NOMO-1 treated with dmso at 0.1 percent for 144 hours (cell line): ENCODE results near the gene POLR2J2.
"Not testable (repeated sequence)": the region's sequence is repeated elsewhere in the genome, so short reads cannot be mapped to it uniquely, and the experiment has no call there.

ENCODE experiments used
- DNase-seq: peaks from one replicate; lab custom pipeline; 2025; ENCODE audit not compliant: unreplicated experiment; lab: John Stamatoyannopoulos, UW

Gene POLR2J2

GRCh38 chr7:102671166-102671955 is at the start of gene POLR2J2:
Gene POLR2J2 (minus strand): TSS chr7:102671663. CDS start chr7:102671601, 62 bp downstream.
- not testable (repeated sequence) for DNase-seq

- not testable (repeated sequence) for DNase-seq
Observed at GRCh38 chr7:102718491-102718890, 47.0 kb upstream of the POLR2J2 start.

- DNase-seq: not testable (repeated sequence)
Observed at GRCh38 chr7:102715718-102716117, 44.3 kb upstream of the POLR2J2 start.

GRCh38 chr7:102714774-102715522 is 43.5 kb upstream of the POLR2J2 start:
- DNase-seq: not testable (repeated sequence)

GRCh38 chr7:102713691-102714080 is 42.2 kb upstream of the POLR2J2 start:
- DNase-seq: not testable (repeated sequence)

- DNase-seq: peak; percentile 42
Observed at GRCh38 chr7:102713011-102713690, 41.7 kb upstream of the POLR2J2 start.

GRCh38 chr7:102698962-102699750 is 27.7 kb upstream of the POLR2J2 start:
- DNase-seq: not testable (repeated sequence)

- not testable (repeated sequence) for DNase-seq
Observed at GRCh38 chr7:102697642-102698512, 26.4 kb upstream of the POLR2J2 start.

- not testable (repeated sequence) for DNase-seq
Observed at GRCh38 chr7:102696009-102696408, 24.5 kb upstream of the POLR2J2 start.

GRCh38 chr7:102695033-102695552 is 23.6 kb upstream of the POLR2J2 start:
- not testable (repeated sequence) for DNase-seq

GRCh38 chr7:102694008-102694407 is 22.5 kb upstream of the POLR2J2 start:
- DNase-seq: not testable (repeated sequence)

- not testable (repeated sequence) for DNase-seq
Observed at GRCh38 chr7:102690602-102691001, 19.1 kb upstream of the POLR2J2 start.

- not testable (repeated sequence) for DNase-seq
Observed at GRCh38 chr7:102689436-102690282, 18.2 kb upstream of the POLR2J2 start.

GRCh38 chr7:102688299-102689036 is 17.0 kb upstream of the POLR2J2 start:
- DNase-seq: not testable (repeated sequence)

- DNase-seq: not testable (repeated sequence)
Observed at GRCh38 chr7:102682560-102682959, 11.1 kb upstream of the POLR2J2 start.

GRCh38 chr7:102680780-102681179 is 9.3 kb upstream of the POLR2J2 start:
- not testable (repeated sequence) for DNase-seq

GRCh38 chr7:102675545-102675944 is 4.1 kb upstream of the POLR2J2 start:
- DNase-seq: not testable (repeated sequence)
